Coronary artery (tissue), 2 donors: ENCODE data around the gene PAK4.
A peak's percentile ranks its signal among the peaks of the same experiment; 100 is the strongest.

ENCODE experiments used
- DNase-seq: peaks from one replicate; pipeline ENCODE4 v3.0.0-alpha.2; 2017; ENCODE audit warnings: low spot score
- H3K27ac ChIP-seq, 2 donors: fragments of 200-600 bp; sonication (generic); one replicate each; pipeline ENCODE4 v1.5.1; 2016 to 2019
- H3K4me3 ChIP-seq: fragments of 200-600 bp; sonication (generic); 2 replicates; pipeline ENCODE4 v1.5.1; 2016; ENCODE audit warnings: mild to moderate bottlenecking, moderate library complexity
- CTCF ChIP-seq: fragments of 200-600 bp; sonication (generic); IDR thresholded peaks from one replicate; pipeline ENCODE4 v1.5.1; 2019; ENCODE audit warnings: antibody characterized with exemption

Gene PAK4

GRCh38 chr19:39187552-39187943 lies 62.0 kb downstream of the PAK4 start:
- TF ChIP-seq CTCF, result no peak
- no peak for DNase-seq
- no peak overlapping the region for H3K27ac ChIP-seq
- H3K4me3 ChIP-seq, result no peak overlapping the region

- no peak for DNase-seq
- Histone ChIP-seq H3K27ac (no peak overlapping the region), H3K4me3 (no peak overlapping the region)
- no peak for TF ChIP-seq CTCF
Observed at GRCh38 chr19:39188960-39189359, 63.4 kb downstream of the PAK4 start.

GRCh38 chr19:39190768-39191167 lies 65.2 kb downstream of the PAK4 start:
- Histone ChIP-seq H3K27ac (no peak overlapping the region), H3K4me3 (no peak overlapping the region)
- no peak for DNase-seq
- TF ChIP-seq CTCF, result no peak

- H3K27ac ChIP-seq, result no peak overlapping the region
- DNase-seq, result peak; percentile 29
- TF ChIP-seq CTCF, result no peak
- no peak overlapping the region for H3K4me3 ChIP-seq
Observed at GRCh38 chr19:39192846-39193245, 67.3 kb downstream of the PAK4 start.

GRCh38 chr19:39193803-39194202 lies 68.2 kb downstream of the PAK4 start:
- Histone ChIP-seq H3K27ac (no peak overlapping the region), H3K4me3 (no peak overlapping the region)
- no peak for DNase-seq
- TF ChIP-seq CTCF, result no peak

- no peak for DNase-seq
- TF ChIP-seq CTCF, result no peak
- Histone ChIP-seq H3K27ac (no peak overlapping the region), H3K4me3 (no peak overlapping the region)
Observed at GRCh38 chr19:39194832-39195542, 69.4 kb downstream of the PAK4 start.

- H3K4me3 ChIP-seq, result no peak overlapping the region
- H3K27ac ChIP-seq, result no peak overlapping the region
- DNase-seq, result no peak
Observed at GRCh38 chr19:39195755-39196154, 70.2 kb downstream of the PAK4 start.

More at GRCh38 chr19:39195755-39196154, 70.2 kb downstream of the PAK4 start:
- no peak for TF ChIP-seq CTCF
